Esophagus mucosa (tissue), 1 donor: ENCODE data around the gene C1QTNF12. TPM values are rescaled to one million over a fixed set of nuclear protein-coding genes. Genes with fewer than 3 reads are reported as not detected.
"Not testable (repeated sequence)": the region's sequence is repeated elsewhere in the genome, so short reads cannot be mapped to it uniquely, and the experiment has no call there.

ENCODE experiments used
- ATAC-seq: fragments of 200-7000 bp; cut with Tn5 transposase; one replicate; pipeline ENCODE4 v1.9.1; 2020
- total RNA-seq: library from RNA; stranded (reverse); gene quantifications from one replicate; pipeline ENCODE4 v1.2.4, GENCODE V29; 2023
- donor health status: DM: yes; HTN: yes; CAD: no.

Gene C1QTNF12
- total RNA-seq, 1 donor from 2014 or later = 3.9 TPM

DNA sequence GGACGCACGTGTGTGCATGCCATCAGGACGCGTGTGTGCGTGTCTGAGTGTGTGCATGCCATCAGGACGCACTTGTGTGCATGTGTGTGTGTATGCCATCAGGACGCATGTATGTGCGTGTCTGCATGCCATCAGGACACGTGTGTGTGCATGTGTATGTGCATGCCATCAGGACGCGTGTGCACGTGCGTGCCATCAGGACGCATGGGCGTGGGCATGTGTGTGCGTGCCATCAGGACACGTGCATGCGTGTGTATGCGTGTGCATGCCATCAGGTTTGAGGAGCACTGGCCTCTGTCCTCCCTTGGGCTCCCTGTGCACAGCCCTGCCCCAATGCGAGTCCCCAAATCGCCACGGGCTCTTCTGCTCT, 12.6 kb upstream of the C1QTNF12 start:
- no peak for ATAC-seq

DNA sequence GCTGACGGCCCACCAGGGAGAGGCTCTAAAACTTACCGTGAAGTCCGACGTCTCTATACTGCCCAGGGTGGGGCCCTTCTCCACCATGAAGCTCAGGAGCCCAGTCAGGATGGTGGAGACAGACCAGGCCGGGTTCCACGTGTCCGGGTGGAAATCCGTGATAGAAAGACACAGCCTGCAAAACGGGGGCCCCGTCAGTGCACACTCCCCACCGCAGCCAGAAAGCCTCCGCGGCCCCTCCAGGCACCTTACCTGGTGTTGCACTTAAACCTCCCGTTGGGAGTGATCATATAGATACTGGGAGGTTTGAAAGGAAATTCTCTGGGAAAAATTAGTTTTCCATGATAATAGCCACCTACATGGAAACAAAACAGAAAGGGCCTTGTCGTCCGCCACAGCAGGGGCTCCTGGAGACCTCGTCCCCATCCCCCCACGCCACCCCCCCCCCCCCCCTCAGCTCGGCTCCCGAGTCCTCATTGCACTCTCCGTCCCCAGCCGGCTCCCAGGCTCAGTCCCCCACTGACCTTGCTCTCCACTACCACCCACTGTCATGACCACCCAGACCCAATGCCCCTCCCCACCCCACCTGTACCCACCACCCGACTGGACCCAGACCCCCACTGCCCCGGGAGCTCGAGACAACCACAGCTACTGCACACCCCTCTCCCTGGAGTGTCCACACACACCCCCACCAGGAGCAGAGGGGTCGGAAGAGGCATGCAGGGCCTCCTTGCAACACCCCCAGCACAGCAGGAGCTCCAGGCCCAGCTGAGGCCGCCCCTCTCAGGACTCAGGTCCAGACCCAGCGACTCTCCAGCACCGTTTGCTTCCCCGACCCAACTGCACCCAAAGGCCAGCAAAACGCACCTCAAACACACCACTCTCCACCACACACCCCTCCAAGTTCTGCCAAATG, 10.7 kb upstream of the C1QTNF12 start:
- no peak for ATAC-seq

DNA sequence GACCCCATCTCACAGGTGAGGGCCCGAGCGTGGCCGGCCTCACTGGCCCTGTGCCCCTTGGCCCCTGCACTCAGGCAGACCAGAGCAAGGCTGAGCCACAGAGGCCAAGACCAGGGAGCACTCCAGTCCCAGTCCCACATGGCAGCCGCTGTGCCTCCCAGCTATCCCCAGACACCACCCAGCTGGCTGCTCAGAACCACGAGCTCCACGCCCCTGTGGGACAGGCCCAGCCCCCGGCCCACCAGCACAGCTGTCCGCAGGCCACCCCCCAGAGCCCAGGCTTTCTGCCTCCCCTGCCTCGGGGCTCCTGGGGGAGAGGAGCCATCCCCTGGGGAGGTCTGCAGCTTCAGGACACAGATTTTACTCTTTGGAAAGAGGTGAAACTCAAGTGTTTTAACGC, 9.1 kb upstream of the C1QTNF12 start:
- ATAC-seq = no peak

DNA sequence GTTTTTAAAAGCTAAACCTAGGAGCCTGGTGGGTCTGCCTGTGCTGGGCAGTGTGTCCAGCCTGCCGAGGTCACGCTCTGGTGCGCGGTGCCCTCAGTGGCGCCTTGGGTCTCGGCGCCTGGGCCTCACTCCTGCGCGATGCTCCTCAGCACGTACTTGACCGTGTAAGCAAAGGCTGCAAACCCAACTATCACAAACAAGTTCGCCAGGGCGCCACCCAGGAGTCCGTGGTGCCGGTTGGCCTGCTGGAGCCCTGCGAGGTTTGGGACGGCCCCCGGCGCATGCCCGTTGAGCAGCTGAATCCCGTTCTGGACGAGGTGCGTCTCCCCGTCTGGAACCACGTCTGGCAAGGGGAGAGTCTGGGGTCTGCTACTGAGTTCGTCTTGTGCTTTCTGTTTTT, 8.6 kb upstream of the C1QTNF12 start:
- no peak for ATAC-seq

DNA sequence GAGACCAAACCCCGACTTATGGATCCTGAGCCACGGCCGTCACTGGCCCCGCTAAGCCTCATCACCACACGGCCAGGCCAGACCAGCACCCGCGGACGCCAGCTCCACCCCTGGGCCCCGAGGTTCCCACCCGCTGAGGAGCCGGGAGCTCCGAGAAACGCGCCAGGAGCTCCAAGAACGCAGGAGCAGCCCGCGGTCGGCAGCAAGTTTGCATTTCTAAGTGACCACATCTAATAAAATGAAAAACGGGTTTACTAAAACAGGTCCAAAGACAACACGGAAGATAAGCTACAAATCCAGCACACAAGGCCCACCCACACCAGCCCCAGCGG, 8.1 kb upstream of the C1QTNF12 start:
- ATAC-seq = no peak

DNA sequence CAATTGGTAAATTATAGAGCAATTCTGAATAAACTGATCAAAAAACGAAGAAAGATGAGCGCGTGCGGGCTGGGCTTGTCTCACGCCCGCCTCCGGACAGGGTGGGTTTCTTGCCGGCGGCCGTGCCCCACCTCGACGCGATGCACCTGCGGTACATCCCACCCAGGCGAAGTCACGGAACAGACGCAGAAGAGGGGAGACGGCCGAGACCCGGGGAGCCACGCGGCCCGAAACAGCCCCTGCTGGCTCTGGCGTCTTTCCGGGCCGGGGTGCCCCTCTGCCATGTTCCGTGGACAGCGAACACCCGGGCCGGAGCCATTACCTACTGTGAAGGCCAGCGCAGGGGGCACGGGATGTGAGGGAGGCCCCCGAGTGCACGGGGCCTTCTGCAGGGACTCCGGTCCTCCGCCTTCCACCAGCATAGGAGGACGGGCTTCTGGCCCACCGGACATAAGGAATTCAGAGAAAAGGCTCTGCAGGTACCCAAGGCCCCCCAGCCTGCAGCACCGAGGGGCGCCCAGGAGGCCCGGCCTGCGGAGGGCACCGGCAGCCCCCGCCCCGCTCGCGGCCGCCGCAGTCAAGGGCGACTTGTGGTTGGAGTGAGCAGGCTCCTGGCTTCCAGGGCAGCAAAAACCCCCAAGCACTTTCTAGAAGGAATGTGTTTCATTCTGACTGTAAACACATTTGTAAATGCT, 7.6 kb upstream of the C1QTNF12 start:
- ATAC-seq = no peak

DNA sequence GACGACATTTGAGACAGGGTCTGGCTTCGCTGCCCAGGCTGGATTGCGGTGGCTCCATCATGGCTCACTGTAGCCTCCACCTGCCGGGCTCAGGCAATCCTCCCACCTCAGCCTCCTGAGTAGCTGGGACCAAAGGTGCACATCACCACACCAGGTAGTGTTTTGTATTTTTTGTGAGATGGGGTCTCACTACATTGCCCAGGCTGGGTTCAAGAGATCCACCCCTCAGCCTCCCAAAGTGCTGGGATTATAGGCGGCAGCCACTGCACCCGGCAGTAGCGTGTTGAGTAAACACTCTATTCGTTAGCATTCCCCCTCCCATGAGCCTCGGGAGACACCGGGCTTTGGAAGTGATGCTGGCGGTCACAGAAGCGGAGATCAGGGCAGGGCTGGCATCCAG, 6.8 kb upstream of the C1QTNF12 start:
- ATAC-seq = no peak

DNA sequence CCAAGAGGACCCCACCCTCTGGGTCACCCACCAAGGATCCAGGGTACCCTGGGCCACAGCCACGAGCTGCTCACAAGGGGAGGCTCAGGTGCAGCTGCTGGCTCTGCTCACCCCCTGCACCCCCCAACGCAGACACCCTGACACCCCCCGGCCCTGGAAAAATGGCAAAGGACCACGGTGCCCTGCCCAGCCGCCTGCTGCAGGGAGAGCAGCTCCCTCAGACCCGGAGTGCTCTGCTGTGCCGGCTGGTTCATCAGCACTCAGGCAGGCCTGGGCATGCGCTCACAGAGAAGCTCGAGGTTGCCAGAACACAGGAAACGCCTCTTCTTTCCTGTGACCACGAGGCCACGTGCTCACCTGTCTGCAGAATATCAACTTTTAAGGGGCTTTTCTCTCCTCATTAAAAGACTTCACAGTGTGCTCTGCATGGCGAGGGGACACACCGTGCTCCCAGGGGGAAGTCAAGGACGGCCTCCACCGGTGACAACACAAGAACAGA, 4.3 kb upstream of the C1QTNF12 start:
- peak; percentile 90 for ATAC-seq

DNA sequence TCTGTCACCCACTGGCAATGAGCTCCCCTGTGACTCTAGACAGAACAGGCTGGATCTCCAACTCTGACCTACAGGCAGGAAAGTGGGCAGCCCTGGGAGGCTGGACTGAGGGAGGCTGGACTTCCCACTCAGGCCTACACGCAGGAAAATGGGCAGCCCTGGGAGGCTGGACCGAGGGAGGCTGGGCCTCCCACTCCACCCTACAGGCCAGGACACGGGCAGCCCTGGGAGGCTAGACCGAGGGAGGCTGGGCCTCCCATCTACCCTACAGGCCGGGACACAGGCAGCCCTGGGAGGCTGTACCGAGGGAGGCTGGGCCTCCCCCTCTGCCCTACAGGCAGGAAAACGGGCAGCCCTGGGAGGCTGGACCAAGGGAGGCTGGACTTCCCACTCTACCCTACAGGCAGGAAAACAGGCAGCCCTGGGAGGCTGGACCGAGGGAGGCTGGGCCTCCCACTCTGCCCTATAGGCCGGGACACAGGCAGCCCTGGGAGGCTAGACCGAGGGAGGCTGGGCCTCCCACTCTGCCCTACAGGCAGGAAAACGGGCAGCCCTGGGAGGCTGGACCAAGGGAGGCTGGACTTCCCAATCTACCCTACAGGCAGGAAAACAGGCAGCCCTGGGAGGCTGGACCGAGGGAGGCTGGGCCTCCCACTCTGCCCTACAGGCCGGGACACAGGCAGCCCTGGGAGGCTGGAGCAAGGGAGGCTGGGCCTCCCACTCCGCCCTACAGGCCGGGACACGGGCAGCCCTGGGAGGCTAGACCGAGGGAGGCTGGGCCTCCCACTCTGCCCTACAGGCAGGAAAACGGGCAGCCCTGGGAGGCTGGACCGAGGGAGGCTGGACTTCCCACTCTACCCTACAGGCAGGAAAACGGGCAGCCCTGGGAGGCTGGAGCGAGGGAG, 1.7 kb upstream of the C1QTNF12 start:
- ATAC-seq = not testable (repeated sequence)

DNA sequence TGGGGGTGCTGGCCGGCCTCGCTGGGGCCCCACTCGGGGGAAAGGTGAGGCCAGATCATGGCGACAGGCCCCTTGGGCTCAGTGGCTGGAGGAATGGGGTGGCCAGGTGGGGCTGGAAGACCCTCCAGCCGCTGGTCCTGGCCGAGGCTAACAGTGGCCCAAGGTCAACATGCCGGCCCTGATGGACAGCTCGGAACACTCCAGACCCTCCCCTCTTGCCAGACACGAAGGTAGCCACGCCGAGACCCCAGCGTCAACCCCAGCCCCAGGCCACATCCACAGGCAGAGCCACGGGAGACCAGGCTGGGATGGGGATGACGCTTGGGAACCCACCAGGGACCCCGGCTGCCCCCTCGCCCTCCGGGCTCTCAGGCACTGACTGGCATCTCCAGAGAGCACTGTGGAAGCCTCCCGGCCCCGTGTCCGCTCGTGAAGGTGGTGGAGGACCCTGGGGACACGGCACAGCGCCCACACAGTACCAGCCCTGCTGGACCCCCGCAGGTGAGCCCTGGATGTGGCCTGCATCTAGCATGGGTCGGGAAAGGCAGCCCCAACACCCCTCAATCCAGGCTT, 905 bp upstream of the C1QTNF12 start:
- ATAC-seq = peak; percentile 5

DNA sequence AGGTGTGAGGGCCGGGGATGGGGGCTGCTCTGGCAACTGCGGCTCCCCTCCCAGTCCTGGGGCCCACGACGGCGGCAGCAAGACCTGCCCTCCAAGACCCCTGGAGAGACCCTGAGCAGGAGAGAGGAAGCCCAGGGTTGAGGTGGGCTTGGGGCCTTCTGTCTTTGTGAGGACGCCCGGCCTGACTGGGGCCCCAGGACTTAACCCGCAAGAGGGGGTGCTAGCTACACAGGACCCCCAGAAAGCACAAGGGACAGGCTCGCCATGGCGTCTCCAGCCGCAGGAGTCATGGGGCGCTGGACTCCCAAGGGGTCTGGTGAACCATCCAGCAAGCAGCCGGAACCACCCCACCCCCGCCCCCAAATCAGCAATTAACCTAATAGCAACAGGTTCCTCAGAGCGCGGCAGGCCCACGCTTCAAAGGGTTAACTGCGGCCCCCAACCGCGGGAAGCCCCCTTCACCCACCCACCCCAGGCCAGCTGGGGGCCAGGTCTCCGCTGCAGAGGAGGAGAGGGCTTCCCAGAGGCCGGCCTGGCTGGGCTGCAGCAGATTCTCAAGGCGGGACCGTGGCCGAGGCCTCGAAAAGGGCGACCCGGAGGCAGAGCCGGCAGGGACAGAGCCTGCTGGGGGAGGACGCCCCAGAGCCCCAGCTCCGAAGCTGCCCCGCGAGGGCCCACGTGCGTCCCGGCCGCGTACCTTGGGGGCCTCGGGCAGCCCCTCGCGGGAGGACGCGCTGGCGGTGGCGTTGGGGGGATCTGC, 525 bp downstream of the C1QTNF12 start:
- ATAC-seq = no peak

DNA sequence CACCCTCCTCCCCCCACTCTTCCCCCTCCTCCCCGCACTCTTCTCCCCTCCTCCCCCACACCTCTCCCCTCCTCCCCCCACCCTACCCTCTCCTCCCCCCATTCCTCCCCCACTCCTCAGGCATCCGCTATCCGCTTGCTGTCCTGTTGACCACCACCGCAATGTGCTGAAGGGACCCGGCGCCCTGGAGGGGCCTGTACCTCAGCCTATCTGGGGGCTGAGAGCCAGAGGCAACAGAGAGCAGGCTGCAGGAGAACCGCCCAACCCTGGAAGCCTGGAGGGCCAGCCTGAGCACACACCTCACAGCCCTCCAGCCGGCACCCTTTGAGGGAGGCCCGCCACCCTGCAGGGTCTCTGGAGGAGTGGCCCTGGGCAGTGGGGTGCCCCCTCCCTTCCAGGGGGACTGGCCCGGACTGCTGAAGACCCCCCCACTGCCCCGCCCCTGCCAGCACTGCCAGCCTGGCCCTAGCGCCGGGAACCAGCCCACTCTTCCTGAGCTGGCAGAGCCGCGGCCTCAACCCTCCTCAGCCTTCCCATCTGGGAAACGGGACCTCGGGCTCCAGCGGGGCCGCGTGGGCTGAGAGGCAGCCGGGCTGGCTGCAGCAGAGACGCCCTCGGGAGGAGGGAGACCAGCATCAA, 1.2 kb downstream of the C1QTNF12 start:
- ATAC-seq = no peak

DNA sequence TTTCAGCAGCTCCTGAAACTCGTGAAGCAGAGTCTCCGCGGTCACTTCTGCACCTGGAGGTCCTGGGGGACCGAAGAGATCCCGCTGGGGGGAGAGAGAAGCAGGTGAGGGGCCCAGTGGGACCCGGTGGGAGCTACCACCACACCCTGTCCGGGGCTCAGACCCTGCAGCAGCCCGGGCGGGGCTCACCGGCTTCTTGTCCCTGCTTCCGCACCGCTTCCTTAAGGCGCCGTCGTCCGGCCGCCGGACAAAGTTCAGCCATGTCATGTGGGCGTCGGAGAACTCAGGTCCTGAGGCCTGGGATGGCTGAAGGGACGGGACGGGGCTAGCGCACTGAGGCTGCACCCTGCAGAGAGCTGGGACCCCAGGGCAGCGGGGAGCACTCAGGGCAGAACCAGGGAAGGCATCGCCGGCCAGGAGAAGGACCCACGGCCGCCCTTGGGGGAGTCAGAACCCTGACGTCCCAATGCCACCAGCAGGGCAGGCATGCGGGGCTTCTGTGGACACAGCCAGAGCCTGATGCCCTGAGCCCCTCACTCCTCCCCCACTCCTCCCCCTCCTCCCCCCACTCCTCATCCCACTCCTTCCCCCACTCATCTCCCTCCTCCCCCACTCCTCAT, 2.2 kb downstream of the C1QTNF12 start:
- no peak for ATAC-seq

DNA sequence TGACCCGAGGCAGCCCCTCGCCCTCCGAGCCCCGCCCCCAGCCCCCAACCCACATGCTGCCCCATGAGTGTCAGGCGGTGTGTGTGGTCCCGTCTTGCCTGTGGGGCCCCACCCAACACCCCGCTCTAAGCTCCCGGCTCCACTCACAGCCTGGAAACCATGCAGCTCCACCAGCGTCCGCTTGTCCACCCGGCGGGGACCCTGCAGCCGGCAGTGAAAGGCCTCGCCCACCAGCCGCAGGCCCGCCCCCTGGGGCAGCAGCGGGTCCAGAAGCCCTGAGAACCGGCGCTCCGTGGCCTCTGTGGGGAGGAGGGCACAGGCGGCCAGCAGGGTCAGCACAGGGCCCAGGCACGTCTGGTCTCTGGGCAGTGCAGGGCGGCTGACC, 2.7 kb downstream of the C1QTNF12 start:
- no peak for ATAC-seq

DNA sequence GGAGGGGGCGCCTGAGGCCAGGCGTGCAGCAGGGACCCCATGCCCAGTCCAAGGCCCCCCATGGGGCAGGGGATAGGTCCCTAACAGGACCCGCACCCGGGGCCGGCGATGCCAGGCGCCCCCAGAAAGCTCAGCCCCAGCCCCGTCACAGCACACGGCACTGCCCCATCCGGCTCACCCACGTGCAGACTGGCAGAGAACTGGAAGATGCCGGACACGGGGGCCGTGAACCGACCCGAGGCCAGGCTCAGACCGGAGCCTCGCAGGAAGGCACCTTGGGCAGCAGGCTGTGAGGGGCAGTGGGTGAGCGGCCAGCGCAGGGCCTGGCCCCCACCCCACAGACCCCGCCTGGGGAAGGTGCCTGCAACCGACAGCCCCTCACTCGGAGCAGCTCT, 3.3 kb downstream of the C1QTNF12 start:
- no peak for ATAC-seq

DNA sequence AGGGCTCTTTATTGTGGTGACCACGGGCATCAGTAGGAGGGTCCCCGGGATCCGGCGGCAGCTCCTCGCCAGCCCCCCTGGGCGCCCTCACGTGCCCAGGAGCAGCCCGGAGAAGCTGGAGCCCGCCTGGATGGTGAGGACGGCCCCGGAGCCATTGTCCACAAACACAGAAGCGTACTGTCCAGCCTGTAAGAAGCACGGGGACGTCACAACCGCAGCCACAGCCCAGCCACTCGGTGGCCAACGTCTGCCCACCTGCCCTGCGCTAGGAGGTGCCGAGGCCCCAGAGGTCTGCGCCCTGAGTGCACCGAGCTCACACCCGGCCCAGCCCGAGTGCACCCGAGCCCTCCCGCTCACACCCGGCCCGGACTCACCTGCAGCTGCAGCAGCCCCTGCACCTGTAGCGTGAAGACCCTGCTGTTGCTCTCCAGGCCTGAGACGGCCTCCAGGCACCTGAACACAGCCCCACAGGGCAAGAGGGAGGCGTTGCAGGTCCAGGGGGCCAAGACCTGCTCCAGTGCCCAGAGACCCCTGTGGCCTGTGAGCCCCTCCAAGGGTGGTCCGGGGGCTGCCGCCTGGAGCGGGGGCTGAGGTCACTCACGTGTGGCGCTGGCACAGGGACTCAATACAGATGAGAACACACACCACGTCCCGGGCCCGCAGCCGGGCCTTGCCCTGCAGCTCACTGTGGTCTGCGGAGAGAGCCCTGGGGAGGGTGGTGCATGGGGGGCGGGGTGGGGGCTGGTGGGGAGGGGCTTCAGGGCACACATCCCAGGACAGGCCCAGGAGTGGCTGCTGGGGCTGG, 3.9 kb downstream of the C1QTNF12 start:
- ATAC-seq = no peak

DNA sequence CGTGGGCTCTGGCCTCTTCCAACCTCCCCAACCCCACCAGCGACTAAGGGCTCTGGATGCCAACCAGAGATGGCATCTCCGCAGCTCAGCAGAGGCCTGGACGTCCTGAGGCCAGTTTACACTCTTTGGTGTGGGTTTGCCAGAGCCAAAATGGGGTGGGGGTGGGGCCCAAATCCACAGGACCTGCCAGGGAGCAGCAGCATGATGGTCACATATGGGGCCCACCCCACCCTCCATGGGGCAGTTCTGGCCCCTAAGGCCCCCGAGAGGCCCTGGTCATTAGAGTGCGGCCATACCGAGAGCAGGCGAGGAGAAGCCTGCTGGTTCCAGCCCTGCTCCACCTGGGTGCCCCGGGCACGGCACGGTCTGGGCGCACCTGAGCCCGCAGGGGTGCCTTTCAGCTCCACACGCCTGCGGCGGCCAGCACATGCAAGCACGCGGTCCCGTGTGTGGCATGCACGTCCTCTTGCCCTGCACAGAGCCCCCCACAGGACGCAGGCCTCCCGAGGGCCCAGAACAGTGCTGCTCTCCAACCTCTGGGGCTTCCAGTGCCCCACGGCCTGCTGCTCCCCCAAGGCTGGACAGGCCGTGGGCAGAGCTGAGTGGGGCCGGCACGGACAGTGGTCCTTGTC, 4.8 kb downstream of the C1QTNF12 start:
- ATAC-seq = no peak

DNA sequence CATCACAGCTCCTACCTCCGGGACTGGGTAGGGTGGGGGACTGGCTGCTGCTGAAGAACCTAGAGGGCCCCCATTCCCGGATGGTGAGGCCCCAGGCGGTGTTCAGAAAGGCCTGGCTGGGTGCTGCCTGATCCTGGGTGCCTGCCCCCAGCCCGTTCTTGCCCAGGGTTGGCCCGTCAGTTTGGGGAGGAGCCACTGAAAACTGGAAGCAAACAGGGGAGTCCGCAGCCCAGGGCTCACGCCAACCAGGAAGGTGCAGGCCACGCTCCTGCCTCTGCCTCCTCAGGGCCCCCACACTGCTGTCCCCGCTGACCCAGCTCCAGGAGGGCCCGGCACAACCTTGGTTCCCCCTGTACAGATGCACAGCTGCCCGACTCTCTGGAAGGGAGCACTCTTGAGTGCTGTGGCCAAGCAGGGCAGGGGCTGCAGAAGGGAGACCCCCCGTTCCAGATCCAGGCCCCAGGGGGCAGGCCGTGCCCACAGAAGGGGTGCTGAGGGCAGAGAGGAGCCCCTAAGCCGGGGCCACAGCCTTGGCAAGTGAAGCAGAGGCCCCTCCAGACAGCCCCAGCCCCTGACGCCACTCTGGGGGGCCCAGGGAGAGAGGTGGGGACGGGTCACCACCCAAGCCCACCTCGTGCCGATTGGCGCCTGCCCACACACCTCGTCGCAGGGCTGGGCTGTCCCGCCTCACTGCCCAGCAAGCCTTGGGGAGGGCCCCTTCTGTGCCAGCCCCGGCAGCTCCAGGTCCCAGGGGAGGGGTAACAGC, 5.5 kb downstream of the C1QTNF12 start:
- ATAC-seq = no peak

DNA sequence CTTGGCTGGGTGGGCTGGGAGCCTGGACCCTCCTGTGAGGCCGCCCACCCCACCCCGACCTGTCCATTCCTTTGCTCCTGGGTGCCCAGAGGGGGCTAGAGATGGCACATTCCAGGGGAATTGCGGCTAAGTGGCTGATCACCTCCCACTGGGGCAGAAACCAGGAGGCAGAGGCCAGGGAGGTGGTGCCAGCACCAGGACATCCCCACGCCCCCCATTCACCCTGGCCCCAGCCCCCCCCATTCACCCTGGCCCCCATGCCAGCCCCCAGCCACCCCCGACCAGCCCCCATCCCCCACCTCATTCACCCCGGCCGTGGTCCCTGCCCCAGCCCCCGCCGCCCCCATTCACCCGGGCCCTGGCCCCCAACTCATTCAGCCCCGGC, 6.2 kb downstream of the C1QTNF12 start:
- no peak for ATAC-seq
